Common myeloid progenitor, CD34-positive (primary cell): Measurements from ENCODE around the gene ULK3.

Experiments used
- CTCF ChIA-PET: fragments of 350-600 bp; sonication (Branson Sonifier 250); formaldehyde crosslinking; loops from one replicate; lab custom pipeline; 2021; ENCODE audit warnings: antibody characterized with exemption; lab: Charles Lee
- POLR2A ChIA-PET: fragments of 350-600 bp; sonication (Branson Sonifier 250); formaldehyde crosslinking; loops from one replicate; lab custom pipeline; 2021; ENCODE audit warnings: antibody characterized with exemption; lab: Charles Lee
- DNase-seq, 3 donors: peaks; one replicate each; pipeline versions ENCODE4 v3.0.0 to v3.0.0-alpha.2; 2013
- H3K27ac ChIP-seq, 2 experiments: 1 replicate in 1 of 2; 2 replicates in 1 of 2; pipeline ENCODE4 v1.7.0; 2013; ENCODE audit warnings: inconsistent platforms in 2 of 2, low read length in 2 of 2, mild to moderate bottlenecking in 2 of 2, low read depth in 1 of 2, moderate library complexity in 1 of 2; ENCODE audit not compliant: severe bottlenecking in 2 of 2, insufficient read depth in 1 of 2, poor library complexity in 1 of 2
- H3K27me3 ChIP-seq, 5 experiments: replicated peaks in 2 of 5; 1 replicate in 3 of 5; 2 replicates in 2 of 5; pipeline versions ENCODE4 v1.6.1 to v1.7.0; 2013; ENCODE audit warnings: low read length in 4 of 5, mild to moderate bottlenecking in 2 of 5, moderate library complexity in 2 of 5, inconsistent platforms in 1 of 5; ENCODE audit not compliant: insufficient read depth in 5 of 5, control insufficient read depth in 4 of 5
- H3K36me3 ChIP-seq, 4 experiments: 1 replicate in 2 of 4; 2 replicates in 2 of 4; pipeline versions ENCODE4 v1.6.1 to v1.7.0; 2013; ENCODE audit warnings: low read length in 3 of 4, control low read depth in 1 of 4, mild to moderate bottlenecking in 1 of 4; ENCODE audit not compliant: control insufficient read depth in 4 of 4, insufficient read depth in 4 of 4
- H3K4me1 ChIP-seq, 4 experiments: 1 replicate in 3 of 4; 2 replicates in 1 of 4; pipeline versions ENCODE4 v1.6.1 to v1.7.1; 2013; ENCODE audit warnings: low read length in 3 of 4, mild to moderate bottlenecking in 3 of 4, control low read depth in 1 of 4, inconsistent platforms in 1 of 4, moderate library complexity in 1 of 4; ENCODE audit not compliant: control insufficient read depth in 4 of 4, insufficient read depth in 4 of 4; ENCODE audit errors: control extremely low read depth in 1 of 4
- H3K4me3 ChIP-seq, 7 experiments: 1 replicate in 4 of 7; 2 replicates in 3 of 7; pipeline versions ENCODE4 v1.5.1 to v1.7.0; 2013; ENCODE audit warnings: mild to moderate bottlenecking in 7 of 7, low read length in 6 of 7, moderate library complexity in 6 of 7, inconsistent platforms in 2 of 7, low read depth in 2 of 7, control low read depth in 1 of 7; ENCODE audit not compliant: insufficient read depth in 4 of 7, control insufficient read depth in 1 of 7; ENCODE audit errors: extremely low read depth in 1 of 7
- H3K9me3 ChIP-seq, 5 experiments: 1 replicate in 4 of 5; 2 replicates in 1 of 5; pipeline versions ENCODE4 v1.6.1 to v1.7.1; 2013; ENCODE audit warnings: low read length in 4 of 5, mild to moderate bottlenecking in 2 of 5, inconsistent platforms in 1 of 5, low read depth in 1 of 5, moderate library complexity in 1 of 5; ENCODE audit not compliant: control insufficient read depth in 4 of 5, insufficient read depth in 2 of 5; ENCODE audit errors: control extremely low read depth in 1 of 5
- WGBS: methylation state at CpG from one replicate; pipeline ENCODE4 v1.1.5; 2013; ENCODE audit not compliant: insufficient coverage; 5-methylcytosine and 5-hydroxymethylcytosine counted together

ULK3 gene

DNA sequence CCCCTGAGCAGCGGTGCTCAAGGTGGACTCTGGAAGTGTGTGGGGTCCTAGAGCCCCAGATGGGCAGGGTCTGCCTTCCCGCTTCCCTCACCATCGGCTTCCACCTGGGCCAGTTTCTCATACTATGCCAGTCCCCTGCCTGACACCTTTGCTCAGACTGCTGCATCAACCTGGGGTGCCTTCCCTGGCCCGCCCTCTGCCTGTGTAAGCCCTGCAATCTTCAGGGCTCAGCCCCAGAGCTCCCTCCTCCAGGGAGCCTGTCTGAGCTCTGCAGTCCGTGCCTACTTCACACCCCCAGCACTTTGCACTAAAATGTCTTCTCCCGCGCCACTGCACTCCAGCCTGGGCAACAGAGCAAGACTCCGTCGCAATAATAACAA is 48.0 kb downstream of the ULK3 start:
- Histone ChIP-seq H3K36me3 (peaks cover 6 to 60% (median 17%) of the 10 kb centered on the region in 4 experiments), H3K27ac (peak overlapping the region in 1 of 2 experiments; percentile 62), H3K4me1 (peaks cover 33 to 85% (median 81%) of the 10 kb centered on the region in 4 experiments), H3K27me3 (no peaks in the 10 kb centered on the region), H3K4me3 (no peak overlapping the region), H3K9me3 (no peaks in the 10 kb centered on the region)
- WGBS = 84% methylated on average over 4 of the region's 9 CpGs
- CTCF ChIA-PET = interaction anchor here (1.0 to 20.4 kb wide), 6 partner anchors 12 to 161 kb away, joined by 3 to 1027 read pairs (median 8); partner anchors contain the start of gene CSK
- POLR2A ChIA-PET = no interaction called here
- no peak for DNase-seq

DNA sequence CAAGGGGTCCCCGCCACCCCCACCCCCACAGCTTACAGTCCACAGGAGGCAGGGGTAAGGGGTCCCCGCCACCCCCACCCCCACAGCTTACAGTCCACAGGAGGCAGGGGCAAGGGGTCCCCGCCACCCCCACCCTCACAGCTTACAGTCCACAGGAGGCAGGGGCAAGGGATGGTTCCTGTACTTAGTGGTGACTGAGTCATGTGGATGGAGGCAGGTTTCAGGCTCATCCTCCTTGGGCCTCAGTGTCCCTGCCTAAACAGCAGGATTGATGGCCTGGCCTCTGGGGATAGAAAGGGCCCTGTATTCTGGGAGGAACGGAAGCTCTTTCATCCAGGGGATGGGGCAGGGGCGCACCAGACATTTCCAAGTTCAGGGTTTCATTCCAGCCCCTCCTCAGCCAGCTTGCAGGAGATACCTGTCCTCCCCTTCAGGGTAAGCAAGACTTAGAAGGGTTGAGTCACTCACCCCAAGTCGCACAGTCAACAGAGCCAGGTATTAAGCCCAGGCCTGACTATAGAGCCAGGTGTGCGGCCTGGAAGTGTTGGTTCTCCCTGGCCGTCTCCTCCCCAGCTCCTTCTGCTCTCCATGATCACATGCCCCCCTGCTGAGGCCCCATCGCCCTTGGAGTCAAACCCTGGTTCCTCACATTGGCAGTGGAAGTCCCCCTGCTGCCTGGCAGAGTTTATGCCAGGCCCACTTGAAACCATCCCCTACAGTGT is 48.5 kb downstream of the ULK3 start:
- Histone ChIP-seq H3K27me3 (no peaks in the 10 kb centered on the region), H3K4me1 (peaks cover 37 to 85% (median 81%) of the 10 kb centered on the region in 4 experiments), H3K27ac (peak overlapping the region in 1 of 2 experiments; percentile 62), H3K36me3 (peaks cover 3 to 54% (median 13%) of the 10 kb centered on the region in 4 experiments), H3K4me3 (no peak overlapping the region), H3K9me3 (no peaks in the 10 kb centered on the region)
- CTCF ChIA-PET = interaction anchor here (0.9 to 20.4 kb wide), 15 partner anchors 9 to 168 kb away, joined by 3 to 1027 read pairs (median 4); partner anchors contain the start of gene CSK
- no peak for DNase-seq
- POLR2A ChIA-PET = interaction anchor here (1.1 to 4.7 kb wide), 3 partner anchors 12 to 23 kb away, joined by 6 to 31 read pairs (median 11); partner anchors contain the start of gene CSK
- WGBS = 95% methylated on average over 4 of the region's 9 CpGs

DNA sequence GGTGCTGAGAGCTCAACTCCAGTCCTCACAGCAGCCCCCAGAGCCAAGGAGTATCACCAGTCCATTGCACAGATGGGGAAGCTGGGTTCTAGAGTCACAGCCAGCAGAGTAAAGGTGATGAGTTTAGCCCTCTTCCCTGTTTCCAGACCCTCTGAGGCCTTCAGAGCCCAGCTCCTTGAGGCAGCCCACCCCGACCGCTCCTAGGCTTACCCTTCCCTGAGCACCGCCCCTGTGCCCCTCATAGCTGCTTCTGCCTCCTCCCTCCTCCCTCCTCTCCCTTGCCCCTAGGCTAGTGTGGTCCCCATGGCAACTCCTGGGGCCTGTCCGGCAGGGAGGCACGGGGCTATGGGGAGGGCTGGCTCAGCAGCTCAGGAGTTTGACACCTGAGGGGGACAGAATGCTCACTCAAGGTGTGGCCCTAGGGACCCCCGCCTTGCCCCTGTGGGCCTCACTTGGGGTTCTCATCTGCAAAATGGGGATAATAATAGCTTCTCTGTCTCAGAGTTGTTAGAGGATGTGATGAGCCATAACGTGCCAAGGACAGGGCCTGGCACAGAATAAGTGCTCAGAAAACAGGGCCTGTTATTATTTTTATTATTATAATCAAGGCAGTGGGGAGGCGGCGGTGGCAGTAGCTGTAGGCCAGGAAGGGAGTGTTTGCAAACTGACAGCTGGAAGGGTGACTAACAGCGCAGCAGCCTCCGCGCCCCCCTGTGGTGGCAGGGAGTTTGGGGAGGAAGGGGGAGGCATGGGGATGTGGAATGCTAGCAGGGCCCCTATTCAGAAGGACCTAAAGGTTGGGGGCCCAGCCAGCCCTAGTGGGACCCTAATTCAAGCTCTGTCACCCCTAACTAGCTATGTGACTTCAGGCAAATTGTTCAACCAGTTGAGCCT is 49.6 kb downstream of the ULK3 start:
- peak in 2 of 3 donors; percentile 78 to 81 for DNase-seq
- POLR2A ChIA-PET = interaction anchor here (1.1 to 4.7 kb wide), 4 partner anchors 11 to 22 kb away, joined by 5 to 31 read pairs (median 8); partner anchors contain the start of gene CSK

DNA sequence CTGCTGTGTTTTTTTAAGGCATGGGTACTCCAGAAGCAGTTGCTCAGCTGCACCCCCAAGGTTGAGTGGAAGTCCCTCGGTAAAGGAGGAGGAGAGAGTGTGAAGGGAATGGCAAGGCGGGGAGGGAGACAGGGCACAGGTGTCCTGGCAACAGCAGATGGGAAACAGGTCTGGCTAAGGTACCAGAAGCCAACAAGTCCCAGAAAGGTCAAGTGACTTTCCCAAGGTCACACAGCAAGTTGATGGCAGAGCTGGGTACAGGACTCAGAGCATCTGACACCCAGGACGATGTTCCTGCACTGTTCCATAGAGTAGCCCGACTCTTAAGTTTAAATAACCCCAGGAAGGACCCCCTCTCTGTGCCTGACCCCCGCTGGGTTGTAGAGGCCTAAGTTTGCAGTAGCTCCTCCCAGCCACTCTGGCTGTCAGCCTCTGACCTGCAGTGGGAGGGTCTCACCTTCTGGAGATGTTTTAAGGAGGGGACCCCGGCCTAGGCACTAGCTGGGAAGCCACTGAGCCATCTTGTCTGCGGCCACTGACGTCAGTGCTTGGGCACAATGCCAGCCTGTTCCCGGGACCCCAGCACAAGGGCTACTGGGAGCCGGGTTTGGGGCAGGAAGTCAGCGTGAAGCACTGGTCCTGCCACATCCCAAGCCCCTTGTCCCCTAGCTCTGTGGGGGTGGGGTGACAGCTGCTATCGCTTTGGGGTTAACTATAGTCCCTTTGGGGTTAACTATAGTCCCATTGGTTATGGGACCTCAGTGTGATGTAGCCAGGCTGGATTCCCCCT is 50.5 kb downstream of the ULK3 start:
- POLR2A ChIA-PET = interaction anchor here (0.7 to 4.7 kb wide), 5 partner anchors 10 to 21 kb away, joined by 3 to 31 read pairs (median 6); partner anchors contain the start of gene CSK
- peak overlapping the region in 2 of 7 experiments; percentile 6 to 11 for H3K4me3 ChIP-seq
- peaks cover 39 to 86% (median 82%) of the 10 kb centered on the region in 4 experiments for H3K4me1 ChIP-seq
- H3K36me3 ChIP-seq = peaks cover 0 to 34% (median 5%) of the 10 kb centered on the region in 4 experiments
- H3K27ac ChIP-seq = peak overlapping the region; percentile 19 to 89
- H3K9me3 ChIP-seq = no peaks in the 10 kb centered on the region
- CTCF ChIA-PET = interaction anchor here (0.9 to 20.4 kb wide), 10 partner anchors 8 to 159 kb away, joined by 3 to 1027 read pairs (median 8); partner anchors contain the start of genes CSK and CYP1A2
- no peak for DNase-seq
- WGBS = 71% methylated on average over 9 of the region's 12 CpGs
- H3K27me3 ChIP-seq = no peaks in the 10 kb centered on the region

More for the DNA sequence above, 49.6 kb downstream of the ULK3 start:
- H3K4me1 ChIP-seq = peaks cover 38 to 86% (median 81%) of the 10 kb centered on the region in 4 experiments
- 52% methylated on average over 7 of the region's 12 CpGs for WGBS
- H3K9me3 ChIP-seq = no peaks in the 10 kb centered on the region
- H3K36me3 ChIP-seq = peaks cover 0 to 44% (median 8%) of the 10 kb centered on the region in 4 experiments
- H3K27me3 ChIP-seq = no peaks in the 10 kb centered on the region
- CTCF ChIA-PET = interaction anchor here (0.9 to 20.4 kb wide), 17 partner anchors 10 to 167 kb away, joined by 3 to 1027 read pairs (median 4); partner anchors contain the start of genes CSK and CYP1A2
- peak overlapping the region; percentile 19 to 89 for H3K27ac ChIP-seq
- no peak overlapping the region for H3K4me3 ChIP-seq

DNA sequence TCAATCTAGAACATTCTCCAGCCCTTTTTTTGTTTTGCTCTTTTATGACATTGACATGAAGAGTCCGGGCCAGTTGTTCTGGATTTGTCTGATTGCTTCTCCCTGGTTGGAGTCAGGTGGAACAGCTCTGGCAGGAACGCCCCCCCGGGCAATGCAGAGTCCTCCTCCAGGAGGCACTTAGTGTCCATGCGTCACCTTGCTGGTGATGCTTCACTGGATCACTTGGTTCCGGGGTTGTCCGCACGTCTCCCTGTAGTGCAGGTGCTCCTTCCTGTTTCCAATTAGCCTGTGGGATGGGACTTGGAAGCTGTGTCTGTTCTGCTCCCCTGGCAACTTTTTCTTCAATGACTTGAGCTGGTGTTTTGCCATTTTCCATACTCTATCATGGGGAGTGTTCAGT is 51.3 kb downstream of the ULK3 start:
- peak overlapping the region in 2 of 7 experiments; percentile 6 to 48 for H3K4me3 ChIP-seq
- 74% methylated on average over 6 of the region's 7 CpGs for WGBS
- peaks cover 0 to 36% (median 5%) of the 10 kb centered on the region in 4 experiments for H3K36me3 ChIP-seq
- ChIA-PET POLR2A (interaction anchor here (3.3 to 4.7 kb wide), 2 partner anchors 10 to 14 kb away, joined by 16 to 31 read pairs; partner anchors contain the start of gene CSK), CTCF (interaction anchor here (2.4 to 20.4 kb wide), 4 partner anchors 8 to 158 kb away, joined by 12 to 1027 read pairs (median 100); partner anchors contain the start of gene CSK)
- no peak for DNase-seq
- no peaks in the 10 kb centered on the region for H3K27me3 ChIP-seq
- H3K9me3 ChIP-seq = no peaks in the 10 kb centered on the region
- peaks cover 37 to 93% (median 88%) of the 10 kb centered on the region in 4 experiments for H3K4me1 ChIP-seq
- peak overlapping the region; percentile 19 to 89 for H3K27ac ChIP-seq
